HS-27A (cell line): ENCODE results near the gene ATP2B3.
"Not testable (repeated sequence)": the region's sequence is repeated elsewhere in the genome, so short reads cannot be mapped to it uniquely, and the experiment has no call there.

ENCODE experiments used
- DNase-seq: peaks from one replicate; pipeline ENCODE4 v3.0.0-alpha.2; 2012; ENCODE audit warnings: low read depth, missing footprints

The ATP2B3 gene

DNA sequence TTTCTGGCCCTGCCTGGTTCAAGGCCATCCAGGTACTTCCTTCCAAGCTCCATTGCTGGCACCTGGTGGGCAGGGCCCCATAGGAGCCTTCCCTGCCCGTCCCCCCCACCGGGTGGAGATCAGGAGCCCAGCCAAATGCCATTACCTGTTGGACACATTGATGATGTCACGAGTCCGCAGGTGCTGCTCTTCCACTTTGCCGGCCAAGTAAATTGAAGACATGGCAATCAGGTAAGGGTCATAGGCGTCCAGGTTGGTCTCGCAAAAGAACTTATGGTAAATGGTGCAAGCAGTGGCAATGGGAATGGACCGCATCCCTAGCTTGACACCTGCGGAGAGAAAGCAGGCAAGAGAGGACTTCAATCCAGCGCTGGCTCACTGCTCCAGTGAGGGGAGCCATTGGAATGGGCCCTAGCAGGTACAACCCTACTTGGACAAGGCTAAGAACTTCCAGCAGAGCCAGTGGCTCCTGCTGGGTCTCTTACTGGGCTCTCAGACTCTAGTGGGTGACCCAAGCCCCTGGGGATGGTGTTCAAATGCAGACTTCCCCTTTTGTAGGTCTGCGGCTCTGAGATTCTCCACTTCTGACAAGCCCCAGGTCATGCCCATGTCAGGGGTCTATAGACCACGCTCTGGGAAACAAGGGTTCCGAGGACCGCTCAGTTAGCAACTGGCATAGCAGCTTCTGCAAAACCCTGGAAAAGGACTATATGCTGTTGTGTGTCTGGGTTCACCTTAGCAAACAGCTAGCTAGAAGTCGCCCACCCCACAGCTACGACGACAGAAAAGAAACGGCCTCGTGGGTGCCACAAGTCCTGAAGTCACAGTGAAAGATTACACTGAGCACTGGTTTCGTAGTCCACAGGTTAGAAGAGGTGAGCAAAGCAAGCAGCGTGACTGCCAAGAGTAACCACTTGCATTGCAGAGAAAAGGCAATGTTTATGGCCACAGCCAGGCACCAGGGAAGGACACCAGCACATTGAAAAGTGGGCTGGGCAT, 78.7 kb downstream of the ATP2B3 start:
- no peak for DNase-seq

DNA sequence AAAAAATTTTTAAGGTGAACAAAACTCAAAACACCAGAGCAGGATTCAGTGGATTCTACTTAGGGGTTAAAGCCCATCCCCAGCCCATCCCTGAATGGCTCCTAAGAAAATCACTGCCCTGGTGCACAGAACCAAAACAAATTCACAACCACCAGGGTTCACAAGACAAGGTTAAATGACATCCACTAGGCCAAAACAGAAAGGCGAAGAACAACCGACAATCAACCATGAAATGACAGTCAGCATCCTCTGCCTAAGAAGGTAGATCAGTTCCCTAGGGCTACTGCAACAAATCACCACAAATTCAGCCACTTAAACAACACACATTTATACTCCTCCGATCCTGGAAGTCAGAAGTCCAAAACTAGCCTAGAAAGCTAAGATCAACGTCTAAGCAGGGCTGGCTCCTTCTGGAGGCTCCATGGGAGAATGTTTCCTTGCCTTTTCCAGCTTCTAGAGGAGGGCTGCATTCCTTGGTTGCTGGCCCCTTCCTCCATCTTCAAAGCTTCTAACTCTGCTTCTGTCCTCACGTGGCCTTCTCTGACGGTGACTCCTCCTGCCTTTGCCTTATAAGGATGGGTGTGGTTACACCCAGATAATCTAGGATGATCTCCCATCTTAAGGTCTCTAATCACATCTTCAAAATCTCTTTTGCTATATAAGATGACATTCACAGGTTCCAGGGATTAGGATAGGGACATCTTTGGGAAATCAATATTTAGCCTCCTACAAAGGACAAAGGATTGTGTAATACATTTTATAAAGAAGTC, 79.7 kb downstream of the ATP2B3 start:
- DNase-seq, result no peak

DNA sequence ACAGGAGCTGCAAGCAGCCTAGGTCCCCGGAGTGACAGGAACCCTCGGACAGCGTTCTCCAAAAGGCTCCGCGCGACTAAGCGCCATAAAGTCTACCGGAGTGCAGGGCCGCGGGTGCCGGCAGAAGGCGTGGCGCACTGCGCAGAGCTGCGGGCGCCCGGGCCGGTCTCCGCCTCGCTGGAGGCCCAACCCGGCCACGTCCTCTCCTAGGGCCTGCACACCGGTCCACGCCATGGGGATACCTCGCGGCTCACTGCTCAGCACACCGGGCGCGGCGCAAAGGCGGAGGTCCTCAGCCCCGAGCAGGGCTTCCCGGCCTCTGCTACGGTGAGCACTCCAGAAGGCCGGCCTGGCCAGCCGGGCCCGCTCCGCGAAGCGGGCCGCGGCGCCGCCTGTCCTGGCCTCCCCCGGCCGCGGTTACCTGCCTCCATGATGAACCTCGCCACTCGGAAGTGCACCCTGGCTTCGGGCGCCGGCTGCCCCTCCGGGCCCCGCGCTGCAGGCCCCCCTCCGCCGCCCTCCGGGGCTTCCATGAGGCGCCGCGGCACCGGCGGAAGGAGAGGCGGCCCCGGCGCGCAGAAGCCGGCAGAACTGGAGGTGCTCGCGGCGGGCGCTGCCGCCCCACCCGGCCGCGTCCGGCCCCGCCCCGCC, 81.2 kb downstream of the ATP2B3 start, which contains the start of gene CCNQ:
Gene CCNQ, minus strand, starts transcription at position 599 of the 651 bp plus-strand sequence. Its CDS starts 66 bp downstream, at position 533.
- no peak for DNase-seq

DNA sequence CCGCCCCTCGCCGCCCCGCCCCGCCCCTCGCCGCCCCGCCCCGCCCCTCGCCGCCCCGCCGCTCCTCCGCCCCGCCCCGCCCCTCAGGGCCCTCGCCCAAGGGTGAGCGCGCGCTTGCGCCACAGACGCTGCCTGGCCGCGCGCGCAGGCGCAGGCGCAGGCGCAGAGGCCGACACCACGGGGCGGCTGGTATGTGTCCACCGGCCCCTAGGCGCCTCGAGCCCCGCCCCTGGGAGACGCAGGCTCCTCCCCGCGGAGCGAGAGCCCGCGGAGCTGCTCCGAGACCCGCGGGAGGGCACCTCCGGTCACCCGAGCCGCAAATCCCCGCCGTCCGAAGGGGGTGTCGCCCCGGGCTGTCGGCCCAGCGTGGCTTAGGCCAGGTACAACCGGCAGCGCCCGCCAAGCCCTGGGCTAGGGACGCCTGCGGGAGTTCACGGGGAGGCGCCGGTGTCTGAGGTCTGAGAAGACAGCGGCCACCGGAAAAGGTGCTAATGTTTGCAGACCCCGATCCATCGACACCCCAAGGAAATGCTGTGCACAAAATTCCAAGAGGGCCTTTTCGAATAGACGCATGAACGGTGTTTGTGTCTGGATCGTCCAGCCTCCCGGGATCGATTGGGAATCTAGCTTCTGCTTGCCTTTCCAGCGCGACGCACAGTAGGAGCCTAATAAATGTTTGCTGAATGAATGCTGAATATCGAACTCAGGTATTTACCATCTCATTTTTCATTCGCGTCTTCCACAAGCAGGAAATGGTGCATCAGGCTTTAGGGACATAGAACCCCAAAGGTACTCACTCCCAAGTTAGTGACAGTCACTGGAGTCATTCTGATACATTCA, 82.0 kb downstream of the ATP2B3 start:
- peak; percentile 48 for DNase-seq

DNA sequence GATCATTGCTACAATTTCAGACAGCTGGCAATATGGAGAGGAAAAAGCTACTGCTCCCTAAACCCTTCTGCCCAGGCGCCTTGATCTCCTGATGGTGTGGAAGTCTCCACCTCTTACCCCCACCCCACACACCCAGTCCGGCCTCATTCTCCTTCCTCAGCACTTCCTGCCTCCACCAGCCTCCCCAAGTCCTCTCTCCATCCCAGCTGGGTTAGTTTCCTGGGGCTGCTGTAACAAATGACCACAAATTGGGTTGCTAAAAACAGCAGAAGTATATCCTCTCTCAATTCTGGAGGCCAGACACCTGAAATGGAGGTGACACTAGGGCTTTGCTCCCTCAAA, 82.6 kb downstream of the ATP2B3 start:
- no peak for DNase-seq

DNA sequence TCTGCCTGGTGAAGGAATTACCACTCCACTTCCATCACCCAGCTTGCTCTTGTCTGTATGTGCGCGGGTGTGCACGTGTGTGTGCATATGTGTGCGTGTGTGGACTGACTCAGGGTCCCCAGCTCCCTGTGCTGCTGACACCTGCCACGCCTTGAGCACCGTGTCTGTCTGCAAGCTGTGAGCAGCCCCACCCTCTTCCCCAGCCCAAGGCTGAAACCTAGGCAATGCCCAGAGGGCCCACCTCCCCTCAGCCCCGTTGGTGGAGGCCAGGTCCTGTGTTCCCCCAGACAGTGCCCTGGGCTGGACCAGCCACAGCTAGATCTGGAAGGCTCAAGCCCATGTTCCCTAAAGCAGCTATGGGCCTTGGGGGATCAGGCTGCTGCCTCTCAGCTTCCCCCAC, 83.5 kb downstream of the ATP2B3 start:
- DNase-seq, result no peak

DNA sequence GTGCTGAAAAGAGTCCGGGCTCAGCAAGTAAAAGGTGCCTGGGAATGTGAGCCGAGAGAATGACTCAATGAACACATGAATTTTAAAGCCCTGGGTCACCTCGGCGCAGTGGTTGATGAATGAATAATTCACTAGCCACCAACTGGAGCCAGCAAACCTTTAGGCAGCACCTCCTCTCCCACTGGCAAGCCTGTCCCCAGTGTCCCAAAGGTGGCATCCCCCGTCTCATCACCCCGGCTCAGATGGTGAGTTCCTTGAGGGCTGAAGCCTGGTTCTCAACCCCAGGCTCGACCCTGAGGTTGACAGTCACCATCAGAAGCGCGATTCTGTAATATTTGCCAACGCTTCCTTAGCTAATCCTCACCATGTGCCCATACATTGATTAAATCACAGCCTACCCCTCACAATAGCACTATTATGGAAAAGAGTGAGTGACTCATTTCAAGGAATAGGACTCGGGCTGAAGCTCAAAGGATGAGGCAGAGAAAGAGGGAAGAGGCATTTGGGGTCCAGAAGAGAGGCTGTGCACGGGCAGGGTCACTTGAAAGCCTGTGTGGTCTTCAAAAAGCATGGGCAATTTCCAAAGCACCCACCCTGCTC, 84.2 kb downstream of the ATP2B3 start:
- no peak for DNase-seq

DNA sequence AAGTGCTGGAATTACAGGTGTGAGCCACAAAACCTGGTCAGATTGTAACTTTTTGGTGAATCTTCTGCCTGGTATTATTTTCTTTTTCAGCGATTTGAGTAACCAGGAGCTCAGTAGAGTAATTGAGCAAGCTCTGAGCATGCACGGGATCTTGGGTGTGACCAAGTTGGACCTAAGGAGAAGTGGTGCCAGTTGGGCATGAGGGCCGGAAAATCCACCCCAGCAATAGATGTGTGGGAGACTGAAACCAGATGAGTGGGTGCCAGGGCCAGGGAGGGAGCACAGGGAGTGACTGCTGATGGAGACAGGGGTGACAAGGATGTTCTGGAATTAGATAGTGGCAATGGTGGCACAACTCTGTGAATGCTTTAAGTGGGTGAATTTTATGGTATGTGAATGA, 85.2 kb downstream of the ATP2B3 start:
- DNase-seq, result no peak

DNA sequence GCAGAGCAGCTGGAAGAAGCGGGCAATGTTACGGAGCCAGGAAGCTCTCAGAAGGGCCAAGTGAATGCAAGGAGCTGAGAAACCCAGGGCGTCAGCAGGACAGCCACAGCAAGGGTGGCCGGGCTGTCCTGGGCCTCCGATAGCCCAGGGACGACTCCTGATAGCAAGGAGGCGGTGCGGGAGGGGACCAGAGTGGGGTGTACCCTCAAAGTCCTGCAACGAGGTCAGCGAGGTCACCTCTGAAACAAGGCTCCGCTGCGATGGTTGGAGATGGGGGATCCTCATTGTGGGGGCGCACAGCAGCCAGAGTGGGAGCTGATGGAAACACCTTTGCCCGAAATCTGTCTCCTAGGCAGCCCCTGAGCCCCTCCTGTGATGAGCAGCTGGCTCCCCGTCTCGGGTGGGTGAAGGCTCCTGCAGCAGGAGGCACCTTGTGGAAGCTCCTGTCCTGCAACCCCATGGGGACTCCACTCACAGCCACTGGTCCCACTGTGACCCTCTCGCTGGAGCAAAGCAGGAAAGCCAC, 85.8 kb downstream of the ATP2B3 start:
- DNase-seq, result no peak

DNA sequence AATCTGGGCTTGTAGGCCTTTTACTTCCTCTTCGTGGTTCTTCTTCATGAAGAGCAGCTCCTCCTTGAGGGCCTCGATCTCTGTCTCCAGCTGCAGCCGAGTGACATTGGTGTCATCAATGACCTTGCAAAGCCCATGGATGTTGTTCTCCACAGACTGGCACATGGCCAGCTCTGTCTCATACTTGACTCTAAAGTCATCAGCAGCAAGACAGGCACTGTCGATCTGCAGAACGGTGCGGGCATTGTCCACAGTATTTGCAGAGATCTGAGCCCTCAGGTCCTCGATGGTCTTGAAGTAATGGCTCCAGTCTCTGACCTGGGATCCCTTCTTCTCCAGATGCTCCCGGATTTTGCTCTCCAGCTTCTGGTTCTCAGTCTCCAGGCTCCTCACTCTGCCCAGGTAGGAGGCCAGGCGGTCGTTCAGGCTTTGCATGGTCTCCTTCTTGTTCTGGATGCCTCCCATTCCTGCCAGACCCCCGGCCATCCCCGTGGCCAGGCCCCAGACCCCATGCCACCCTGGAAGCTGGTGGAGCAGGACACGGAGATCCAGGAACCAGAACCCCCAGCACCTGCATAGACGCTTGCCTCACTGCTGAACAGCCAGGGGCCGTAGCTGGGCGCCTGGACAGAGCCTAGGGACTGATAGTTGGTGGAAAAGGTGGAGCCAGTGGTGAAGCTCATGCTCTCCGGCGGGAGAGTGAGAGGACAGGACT, 87.4 kb downstream of the ATP2B3 start:
- not testable (repeated sequence) for DNase-seq

DNA sequence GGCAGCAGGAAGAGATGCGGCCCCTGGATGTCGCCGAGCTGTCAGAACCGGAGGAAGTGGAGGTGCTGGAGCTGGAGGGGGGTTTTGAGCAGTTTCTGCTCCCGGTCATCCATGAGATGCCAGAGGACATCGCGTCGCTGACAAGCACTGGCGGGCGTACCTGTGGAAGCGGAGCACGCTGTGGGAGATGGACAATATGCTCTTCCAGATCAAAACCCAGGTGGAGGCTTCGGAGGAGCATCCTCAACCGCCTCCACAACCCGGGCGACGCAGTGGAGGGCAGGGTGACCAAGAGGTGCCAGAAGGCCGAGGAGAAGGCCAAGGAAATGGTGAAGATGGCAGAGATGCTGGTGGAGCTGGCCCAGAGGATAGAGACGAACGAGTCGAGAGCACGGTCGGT, 89.1 kb downstream of the ATP2B3 start:
- no peak for DNase-seq

DNA sequence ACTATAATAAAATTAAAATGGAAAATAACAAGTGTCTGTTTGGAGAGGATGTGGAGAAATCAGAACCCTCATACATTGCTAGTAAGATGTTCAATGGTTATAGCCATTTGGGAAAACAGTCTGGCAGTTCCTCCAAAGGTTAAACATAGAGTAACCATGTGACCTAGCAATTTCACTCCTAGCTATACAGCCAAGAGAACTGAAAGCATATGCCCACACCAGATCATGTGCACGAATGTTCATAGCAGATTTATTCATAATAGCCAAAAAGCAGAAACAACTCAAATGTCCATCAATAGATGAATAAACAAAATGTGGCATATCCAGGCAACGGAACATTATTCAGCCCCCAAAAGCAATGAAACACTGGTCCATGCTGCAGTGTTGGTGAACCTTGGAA, 90.9 kb downstream of the ATP2B3 start:
- no peak for DNase-seq

DNA sequence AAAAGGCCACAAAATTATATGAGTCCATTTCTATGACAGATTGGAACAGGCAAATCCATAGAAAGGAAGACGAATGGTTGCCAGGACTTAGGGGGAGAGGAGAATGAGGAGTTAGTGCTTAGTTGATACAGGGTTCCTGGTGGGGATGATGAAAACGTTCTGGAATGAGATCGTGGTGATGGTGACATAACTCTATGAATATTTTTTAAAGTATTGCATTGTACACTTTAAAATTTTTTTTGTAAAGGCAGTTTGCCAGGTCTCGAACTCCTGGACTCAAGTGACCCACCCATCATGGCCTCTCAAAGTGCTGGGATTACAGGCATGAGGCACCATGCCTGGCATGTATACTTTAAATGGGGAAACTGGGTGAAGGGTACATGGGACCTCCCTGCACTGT, 91.4 kb downstream of the ATP2B3 start:
- DNase-seq, result no peak

DNA sequence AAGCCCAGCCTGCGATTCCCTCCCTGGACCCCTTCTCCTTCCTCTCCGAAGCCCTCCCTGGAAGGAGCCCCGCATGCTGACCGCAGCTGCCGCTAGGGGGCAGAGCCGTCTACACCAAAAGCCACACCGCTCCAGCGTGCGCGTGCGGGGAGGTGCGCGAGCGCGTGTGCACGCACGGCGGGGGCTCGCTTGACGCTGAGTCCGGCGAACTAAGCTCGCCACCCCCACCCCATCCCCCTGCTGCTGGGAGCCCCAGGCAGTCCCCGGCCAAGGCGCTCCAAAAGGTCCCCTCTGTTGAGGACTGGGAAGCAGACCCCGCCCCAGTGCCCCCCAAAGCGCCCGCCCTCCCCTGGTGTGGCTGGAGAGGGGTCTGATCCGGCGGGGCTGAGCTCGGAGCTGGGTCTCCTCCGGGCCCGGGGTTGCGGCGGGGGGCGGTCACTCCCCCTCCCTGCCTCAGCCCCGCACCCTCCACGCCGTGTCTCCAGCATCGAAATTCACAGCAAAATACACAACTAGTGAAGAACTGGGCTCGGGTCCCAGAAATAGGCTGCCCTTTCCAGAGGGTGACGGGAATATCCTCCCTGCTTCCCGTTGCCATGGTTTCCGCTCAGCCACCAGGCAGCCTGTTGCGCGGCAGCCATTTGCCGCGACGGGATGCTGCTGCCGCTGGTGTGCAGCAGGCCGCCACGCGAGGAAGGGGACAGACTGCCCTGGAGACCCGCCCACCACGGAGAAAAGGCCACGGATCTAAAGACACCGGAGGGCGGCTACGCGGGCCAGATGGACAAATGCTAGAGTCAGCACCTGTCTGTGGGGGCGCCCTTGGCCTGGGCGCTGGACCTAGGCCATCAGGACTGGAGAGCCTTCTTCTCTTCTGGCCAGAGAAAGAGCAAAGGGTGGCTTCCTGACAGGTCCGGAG, 92.7 kb downstream of the ATP2B3 start:
- no peak for DNase-seq

DNA sequence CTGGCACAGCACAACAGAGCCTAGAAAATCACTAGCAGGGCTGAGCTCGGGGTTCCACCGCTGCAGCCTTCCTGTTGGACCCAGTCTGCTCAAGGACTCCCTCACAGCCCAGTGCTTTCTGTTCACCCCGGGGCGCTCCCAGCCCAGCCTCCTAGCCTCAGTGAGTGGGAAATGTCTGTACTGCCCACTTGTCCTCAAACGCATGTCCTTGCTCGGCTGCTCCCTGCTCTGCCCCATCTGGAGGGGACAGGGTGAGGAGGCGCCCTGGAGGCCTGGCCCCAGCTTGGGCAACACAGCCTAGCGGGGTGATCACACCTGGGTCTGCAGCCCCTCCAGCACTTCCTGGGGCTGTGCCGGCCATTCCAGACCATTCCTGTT, 93.4 kb downstream of the ATP2B3 start:
- DNase-seq, result no peak

DNA sequence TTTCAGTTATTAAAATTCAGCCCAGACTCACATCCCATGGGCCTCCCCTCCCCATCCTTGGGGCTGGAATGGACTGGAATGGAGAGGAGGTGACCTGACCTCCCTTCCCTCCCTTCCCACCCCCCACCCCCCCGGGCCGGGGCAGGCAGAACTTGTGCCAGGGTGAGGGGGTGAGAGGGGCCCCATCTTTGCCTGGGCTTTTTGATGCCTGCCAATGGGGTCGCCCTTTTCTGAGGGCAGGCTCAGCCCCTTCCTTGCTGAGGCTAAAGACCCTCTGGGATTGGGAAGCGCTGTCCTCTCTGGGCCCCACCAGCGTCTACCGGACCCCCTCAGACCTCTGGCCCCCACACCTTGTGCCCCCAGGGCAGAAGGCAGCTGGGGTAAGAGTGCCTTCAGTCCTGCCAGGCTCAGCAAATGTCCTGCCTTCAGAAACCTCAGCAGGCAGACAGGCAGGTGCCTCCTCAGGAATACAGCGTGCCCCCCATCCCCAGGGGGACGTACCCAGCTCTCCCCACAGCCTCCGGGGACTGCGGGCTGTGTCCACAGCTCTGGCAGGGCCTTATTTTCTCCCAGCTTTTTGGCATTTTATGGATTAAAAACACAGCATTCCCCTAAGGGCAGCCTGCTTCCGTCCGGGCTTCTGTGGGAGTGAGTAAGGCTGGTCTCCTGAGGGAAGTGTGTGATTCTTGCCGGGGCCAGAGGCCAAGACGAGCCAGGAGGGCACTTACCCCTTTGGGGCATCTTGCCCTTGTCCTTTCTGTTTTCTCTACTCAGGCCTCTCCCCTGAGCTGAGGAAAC, 94.1 kb downstream of the ATP2B3 start:
- no peak for DNase-seq

DNA sequence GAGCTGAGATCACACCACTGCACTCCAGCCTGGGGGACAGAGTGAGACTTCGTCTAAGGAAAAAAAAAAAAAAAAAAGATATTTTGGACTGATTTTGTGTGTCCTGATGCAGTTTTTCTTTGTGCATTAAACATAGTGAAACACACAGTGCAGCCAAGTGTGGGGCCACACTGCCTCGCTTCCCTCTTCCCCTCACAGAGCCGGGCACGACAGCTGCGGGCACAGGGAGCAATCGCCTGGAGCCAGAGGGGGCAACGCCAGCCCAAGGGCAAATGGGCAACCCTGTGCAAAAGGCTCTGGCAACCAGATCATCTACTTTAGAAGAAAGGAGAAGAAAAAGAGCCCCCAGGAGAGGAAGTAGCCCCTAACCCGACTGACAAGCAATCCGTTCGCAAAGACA, 95.0 kb downstream of the ATP2B3 start:
- DNase-seq, result no peak

DNA sequence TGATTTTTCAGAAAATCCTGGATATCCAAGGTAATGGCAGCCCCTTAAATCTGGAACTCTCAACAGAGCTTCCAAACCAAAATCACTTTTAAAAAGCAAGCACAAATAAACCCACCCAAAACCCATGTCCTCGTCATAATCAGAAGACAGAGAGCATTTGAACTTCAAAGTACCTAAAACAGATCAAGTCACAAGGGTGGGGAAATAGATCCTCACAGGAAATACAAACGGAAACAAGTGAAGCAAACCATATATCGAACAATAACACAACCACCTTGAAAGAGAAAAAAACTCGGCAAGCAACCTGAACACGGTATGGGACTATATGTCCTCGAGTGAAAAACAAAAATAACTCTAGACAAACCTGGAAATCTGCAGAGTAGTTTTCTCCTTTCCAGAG, 97.4 kb downstream of the ATP2B3 start:
- no peak for DNase-seq
